HG03565 (cell line): Measurements from ENCODE around the gene FAM168A.

ENCODE experiments used
- ATAC-seq: cut with Tn5 transposase; IDR thresholded peaks from one replicate; pipeline ENCODE4 v1.9.1; 2021; ENCODE audit warnings: mild to moderate bottlenecking, moderate library complexity; ENCODE audit not compliant: unreplicated experiment

The FAM168A gene

DNA sequence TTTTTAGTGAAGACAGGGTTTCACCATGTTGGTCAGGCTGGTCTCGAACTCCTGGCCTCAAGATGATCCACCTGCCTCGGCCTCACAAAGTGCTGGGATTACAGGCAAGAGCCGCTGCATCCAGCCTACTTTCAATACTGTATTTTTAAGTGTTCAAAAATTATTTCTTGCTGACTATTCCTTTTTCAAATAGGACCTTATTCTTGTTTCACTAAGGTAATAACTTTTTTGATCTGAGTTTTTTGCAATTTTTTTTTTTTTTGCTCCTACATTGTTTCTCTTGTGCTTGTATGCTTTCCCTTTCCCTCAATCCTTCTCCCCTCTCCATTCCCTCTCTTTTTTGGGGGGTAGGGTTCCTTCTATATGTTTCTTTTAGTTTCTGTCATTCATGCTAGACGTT lies 73.1 kb downstream of the FAM168A start:
- ATAC-seq, result no peak

DNA sequence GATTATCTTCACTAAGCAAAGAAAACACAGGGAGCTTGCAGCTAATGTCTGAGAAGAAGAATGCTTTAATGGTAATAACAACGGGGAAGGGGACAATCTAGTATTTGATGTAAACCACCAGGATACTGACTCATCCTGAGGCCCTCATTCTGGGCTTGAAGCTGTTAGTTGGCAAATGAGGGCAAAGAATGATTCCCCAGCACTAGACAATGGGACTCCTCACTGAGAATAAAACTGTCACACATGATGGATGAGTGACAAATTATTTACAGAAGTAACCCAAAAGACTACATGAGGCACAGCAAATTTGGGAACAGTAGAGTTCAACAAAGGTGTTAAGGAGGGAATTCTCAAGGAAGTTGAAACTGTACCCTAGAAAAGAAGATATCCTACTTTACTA lies 76.3 kb downstream of the FAM168A start:
- no peak for ATAC-seq

DNA sequence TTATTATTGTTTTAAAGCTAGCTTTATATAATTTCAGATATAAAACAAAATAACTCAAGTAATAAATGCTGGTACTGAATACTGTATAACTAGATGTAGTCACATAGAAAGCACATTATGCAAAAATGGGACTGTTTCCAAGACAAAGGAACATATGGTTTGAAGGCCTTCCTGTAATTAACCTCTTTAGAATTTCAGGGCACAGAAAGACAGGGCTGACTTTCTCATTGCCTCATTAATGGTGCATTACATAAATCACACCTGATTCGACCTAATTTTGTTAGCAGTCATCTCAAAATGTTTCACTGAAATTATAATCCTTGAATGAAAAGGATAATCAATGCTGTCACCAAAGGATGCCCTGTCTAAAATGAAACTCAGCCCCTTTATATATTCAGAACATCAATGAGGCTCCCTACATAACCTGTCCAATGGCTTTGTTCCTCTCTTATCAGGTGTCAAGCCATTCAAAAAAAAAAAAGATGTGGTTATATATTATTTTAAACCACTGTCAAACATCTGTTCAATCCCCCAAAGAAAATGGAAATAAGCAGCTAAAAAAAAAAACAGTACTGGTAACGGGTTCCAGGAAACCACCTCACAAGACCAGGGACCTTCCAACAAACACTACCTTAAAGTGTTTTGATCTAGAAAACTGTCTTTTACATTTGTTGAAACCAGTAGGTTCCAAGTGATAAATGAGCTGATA lies 77.4 kb downstream of the FAM168A start:
- no peak for ATAC-seq

DNA sequence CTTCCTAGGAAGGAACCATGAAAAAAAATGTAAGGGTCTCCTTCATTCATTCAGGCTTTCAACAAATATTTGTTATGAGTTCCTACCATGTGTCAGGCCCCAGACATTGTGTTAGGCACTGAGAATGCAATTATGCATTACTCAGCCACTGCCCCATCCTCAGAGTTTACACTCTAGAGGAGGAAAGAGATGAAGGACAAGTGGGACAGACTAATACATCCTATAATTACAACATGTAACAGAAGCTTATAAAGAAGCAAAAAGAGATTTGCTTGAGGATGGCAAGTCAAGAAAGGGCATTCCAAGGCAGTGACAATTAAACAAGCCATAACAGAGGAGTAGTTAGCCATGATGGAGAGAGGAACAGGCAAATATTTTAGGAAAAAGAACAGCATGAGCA lies 78.6 kb downstream of the FAM168A start:
- no peak for ATAC-seq

DNA sequence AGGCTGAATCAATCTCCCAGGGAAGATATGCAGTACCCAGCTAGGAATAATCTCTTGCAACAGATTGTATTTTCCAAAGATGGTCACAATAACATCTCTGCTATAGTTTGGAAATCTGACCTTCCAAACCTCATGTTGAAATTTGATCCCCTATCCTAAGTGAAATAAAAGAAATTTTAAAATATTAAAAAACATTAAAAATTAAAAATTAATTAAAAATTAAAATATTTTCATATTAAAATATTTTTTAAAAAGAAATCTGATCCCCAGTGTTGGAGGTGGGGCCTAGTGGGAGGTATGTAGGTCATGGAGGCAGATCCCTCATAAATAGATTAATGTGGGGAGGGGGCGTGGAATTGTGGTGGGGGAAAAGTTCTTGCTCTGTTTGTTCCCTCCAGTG lies 79.7 kb downstream of the FAM168A start:
- ATAC-seq, result no peak

GRCh38 chr11:73516080-73516479 lies 81.8 kb downstream of the FAM168A start:
- no peak for ATAC-seq

DNA sequence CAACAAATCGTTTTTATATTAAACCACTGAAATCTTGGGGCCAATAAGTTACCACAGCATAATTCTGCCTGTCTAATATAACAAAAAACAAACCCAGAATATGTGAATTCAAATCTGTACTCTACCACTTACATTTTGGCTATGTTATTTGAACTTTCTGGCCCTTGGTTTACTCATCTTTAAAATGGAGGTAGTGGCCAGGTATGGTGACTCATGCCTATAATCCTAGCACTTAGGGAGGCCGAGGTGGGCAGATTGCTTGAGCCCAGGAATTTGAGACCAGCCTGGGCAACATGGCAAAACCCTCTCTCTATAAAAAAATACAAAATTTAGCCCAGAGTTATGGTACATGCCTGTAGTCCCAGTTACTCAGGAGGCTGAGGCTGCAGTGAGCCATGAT lies 84.2 kb downstream of the FAM168A start:
- ATAC-seq, result no peak

DNA sequence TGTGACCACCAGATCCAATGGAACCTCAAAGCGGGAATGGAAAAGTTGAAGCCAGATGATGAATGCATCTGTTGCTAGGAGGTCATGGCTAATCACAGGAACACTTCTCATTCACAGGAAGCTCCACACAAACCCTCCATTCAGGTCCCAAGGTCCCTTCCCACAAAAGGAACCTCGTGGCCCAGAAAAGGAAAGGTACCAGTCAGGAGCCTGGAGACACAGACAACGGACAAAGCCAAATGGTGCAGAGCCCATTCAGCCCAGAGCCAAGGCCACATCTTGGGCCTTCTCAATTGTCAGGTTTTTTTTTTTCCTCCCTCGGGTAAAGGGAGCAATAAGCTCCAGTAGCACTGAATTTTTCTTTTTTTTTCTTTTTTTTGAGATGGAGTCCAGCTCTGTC lies 87.0 kb downstream of the FAM168A start:
- no peak for ATAC-seq

DNA sequence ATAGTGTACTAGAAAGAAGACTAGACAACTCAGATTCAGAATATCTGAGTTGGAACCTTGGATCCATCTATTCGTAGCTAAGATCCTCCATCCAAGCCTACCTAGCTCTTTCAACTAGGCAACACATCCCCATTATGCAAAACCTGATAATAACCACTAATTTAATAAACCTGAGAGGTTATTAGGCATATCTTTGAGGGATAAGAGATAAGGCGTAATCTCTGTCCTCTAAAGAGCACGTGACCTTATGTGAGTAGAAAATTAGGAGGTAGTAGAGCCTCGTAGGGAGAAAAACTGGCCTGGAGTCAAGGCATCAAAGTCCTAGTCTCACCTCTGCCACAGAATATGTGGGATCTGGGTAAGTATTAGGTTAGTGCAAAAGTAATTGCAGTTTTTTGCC lies 87.8 kb downstream of the FAM168A start:
- ATAC-seq, result no peak

GRCh38 chr11:73509188-73509587 lies 88.7 kb downstream of the FAM168A start:
- ATAC-seq, result no peak

DNA sequence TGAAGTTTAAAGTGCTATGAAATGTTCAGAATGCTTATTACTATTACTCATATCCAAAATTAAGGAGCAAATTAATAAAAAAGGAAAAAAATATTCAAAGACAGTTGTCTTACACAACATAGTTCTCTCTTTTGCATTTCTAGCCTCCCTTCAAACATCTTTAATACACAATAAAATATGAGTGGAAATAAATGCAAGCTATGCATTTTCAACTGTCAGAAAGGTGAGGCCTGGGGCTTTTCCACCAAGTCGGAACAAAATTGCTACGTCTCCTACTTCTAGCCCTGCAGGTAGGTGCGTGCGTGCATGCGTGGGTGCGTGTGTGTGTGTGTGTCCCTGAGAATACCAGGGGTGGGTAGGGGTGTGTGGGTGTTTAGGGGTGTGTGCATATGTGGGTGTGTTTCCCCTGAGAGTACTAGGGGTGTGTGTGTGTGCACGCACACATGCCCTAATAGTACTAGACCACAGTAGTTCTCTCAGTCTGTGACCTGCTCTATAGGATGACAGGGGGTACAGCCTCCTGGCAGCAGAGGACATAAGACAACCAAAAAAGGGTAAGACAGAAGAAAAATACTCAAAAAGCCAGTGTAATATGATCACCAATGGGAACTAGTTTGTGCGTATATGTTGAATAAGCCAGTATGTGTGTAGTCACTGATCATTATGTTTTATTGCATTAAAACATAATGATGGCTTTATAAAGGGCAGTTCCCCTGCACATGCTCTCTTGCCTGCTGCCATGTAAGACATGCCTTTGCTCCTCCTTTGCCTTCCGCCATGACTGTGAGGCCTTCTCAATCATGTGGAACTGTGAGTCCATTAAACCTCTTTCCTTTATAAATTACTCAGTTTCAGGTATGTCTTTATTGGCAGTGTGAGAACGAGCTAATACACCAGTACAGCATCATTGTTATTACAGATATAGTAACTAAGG lies 89.4 kb downstream of the FAM168A start:
- no peak for ATAC-seq

GRCh38 chr11:73507086-73507485 lies 90.8 kb downstream of the FAM168A start:
- ATAC-seq, result no peak

DNA sequence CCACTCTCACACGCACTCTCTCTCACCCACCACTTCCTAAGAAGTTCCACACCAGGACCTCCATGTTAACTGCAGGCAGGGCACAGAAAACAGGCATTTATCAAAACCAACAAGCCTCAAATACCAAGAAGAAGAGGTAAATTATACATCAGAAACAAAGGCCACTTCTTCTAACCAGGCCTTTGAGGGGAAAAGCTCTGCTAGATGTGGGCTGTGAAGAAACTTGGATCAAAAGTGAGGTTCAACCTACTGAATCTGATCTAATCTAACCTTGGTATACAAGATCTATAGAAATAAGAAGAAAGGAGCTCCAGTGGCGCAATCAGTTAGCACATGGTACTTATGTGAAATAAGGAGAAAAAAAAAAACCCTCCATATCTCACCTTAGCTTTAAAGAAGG lies 91.9 kb downstream of the FAM168A start:
- ATAC-seq, result no peak

DNA sequence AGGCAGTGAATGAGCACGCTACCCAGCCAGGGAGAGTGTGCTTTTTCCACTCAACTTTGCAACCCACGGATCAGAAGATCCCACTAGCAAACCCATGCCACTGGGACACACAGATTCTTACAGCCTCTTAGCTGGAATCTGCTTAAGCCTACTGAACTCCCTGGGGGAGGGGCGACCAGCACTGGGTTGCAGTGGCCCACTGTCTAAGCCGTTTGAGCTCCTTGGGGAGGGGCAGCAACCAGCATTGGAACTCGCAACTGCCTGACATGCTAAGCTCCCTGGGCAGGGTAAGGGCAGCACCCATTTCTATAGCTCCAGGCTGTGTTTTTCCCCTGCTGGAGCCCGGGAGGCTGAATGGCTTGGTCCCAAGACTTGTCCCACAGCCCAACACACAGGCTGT lies 99.6 kb downstream of the FAM168A start:
- ATAC-seq, result no peak

DNA sequence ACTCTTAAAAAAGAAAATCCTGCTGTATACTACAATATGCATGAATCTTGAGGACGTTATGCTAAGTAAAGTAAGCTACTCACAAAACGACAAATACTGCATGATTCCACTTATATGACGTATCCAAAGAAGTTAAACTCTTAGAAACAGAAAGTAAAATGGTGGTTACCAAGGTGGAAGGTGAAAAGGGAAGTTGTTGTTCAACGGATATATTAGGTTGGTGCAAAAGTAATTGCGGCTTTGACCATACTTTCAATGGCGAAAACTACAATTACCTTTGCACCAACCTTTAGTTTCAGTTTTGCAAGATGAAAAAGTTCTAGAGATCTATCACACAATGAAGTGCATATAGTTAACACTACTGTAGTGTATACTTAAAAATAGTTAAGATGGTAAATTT lies 101.8 kb downstream of the FAM168A start:
- ATAC-seq, result no peak

- no peak for ATAC-seq
These were observed 102.2 kb downstream of the FAM168A start for GRCh38 chr11:73495731-73496130.

DNA sequence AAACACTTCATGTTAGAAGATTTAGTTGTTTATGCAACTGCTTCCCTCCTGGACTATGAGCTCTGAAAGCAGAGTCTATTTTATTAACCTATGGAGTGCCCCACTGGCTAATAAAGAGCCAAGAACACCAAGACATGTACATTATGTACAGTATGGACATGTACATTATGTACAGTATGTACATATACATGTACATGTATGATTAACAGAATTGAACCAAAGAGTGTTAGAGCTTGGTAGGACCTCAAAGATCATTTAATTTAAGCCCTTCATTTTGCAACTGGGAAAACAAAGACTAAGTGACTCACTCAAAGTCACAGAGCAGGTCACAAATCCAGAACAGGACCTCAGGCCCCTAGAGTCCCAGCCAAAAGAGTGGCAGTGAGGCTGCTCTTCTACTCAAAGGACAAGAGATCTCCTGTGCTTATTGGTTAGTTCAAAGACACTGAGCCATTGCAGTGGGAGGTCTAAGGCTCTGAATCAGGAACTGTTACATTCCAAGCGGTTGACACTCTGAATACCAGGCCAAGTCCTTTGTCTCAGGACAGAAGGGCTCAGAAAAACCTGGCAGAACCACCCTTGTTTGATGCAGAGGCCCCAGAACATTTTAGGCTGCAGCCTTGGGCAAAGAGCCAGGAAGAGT lies 103.8 kb downstream of the FAM168A start:
- ATAC-seq, result no peak

DNA sequence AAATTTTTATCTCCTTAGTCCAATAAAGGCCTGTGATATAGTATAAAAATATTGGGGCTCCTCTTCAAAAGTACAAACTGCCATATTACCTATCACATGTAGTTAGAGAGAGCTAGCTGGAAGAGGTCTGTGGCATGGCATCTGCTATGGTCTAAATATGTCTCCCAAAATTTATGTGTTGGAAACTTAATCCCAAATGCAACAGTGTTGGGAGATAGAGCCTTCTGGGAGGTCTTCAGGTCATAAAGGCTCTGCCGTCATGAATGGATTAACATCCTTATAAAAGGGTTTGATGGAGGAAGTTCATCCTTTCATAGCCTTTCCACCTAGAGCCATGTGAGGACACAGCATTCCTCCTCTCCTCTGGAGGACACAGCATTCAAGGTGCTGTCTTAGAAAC lies 116.3 kb downstream of the FAM168A start:
- ATAC-seq, result no peak

DNA sequence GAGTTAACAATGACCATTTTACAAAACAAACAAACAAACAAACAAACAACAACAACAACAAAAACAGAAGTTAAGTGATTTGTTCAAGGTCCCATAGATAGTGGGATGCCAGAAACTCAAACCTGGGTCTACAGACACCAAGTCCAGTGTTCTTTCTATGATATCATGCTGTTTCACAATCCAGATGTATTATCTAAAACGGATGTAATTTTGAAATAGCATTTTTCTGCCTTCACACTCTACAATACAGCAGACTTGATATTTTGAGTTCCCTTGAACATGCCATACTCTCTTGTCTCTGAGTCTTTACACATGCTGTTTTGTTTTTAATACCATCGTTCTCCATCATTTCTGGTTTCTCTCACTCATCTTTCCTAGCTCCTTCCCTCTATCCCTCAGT lies 117.2 kb downstream of the FAM168A start:
- no peak for ATAC-seq

- ATAC-seq, result no peak
These were observed 119.1 kb downstream of the FAM168A start for GRCh38 chr11:73478737-73479347.

DNA sequence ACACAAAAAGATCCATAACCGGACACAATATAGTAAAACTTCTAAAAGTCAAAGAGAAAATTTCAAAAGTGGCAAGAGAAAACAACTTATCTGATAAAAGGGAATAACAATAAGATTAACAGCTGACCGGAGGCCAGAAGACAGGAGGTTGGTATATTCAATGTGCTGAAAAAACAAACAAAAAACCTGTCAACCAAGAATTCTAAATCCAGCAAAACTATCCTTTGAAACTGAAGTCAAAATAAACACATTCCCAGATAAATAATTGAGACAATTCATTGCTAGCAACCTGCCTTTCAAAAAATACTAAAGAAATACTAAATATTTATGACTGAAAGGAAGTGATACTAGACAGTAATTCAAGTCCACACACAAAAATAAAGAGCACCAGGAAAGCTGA lies 120.4 kb downstream of the FAM168A start:
- ATAC-seq, result no peak
